ENCODE measurements around the gene MFNG.

The MFNG gene

DNA sequence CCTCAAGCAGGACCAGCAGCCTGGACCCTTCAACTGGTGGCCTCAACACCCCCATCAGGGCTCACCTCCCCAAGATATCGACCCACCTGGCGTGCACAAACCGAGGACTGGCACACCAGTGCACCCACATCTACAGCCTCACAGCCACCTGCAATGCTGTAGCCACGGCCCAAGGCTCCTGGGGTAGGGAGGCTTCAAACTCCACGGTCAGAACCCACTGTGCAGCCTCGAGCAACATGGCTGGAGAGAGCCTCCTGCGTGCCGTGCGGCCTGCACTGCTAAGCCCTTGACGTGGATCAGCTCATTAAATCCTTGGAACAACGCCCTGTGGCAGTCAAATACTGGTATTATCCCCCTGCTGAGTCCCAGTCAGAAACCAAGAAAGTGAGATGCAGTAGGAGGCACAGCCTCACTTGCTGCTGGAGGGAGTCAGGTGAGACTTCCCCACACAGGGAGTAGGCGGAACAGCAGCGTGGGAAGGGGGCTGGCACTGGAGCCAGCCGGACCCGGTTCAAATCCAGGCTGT is 28.4 kb upstream of the MFNG start (continued):
- TF ChIP-seq, protein P1, sequence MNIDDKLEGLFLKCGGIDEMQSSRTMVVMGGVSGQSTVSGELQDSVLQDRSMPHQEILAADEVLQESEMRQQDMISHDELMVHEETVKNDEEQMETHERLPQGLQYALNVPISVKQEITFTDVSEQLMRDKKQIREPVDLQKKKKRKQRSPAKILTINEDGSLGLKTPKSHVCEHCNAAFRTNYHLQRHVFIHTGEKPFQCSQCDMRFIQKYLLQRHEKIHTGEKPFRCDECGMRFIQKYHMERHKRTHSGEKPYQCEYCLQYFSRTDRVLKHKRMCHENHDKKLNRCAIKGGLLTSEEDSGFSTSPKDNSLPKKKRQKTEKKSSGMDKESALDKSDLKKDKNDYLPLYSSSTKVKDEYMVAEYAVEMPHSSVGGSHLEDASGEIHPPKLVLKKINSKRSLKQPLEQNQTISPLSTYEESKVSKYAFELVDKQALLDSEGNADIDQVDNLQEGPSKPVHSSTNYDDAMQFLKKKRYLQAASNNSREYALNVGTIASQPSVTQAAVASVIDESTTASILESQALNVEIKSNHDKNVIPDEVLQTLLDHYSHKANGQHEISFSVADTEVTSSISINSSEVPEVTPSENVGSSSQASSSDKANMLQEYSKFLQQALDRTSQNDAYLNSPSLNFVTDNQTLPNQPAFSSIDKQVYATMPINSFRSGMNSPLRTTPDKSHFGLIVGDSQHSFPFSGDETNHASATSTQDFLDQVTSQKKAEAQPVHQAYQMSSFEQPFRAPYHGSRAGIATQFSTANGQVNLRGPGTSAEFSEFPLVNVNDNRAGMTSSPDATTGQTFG (tag by site-specific recombination; IDR thresholded peaks at IDR 0.05; ENCODE audit: borderline replicate concordance), result no peak
- TF ChIP-seq GLI4 (tag by site-specific recombination; IDR thresholded peaks at IDR 0.05) (no peak), ZNF433 (tag by site-specific recombination; IDR thresholded peaks at IDR 0.05; ENCODE audit: low read depth) (no peak), ZNF768 (tag by site-specific recombination; IDR thresholded peaks at IDR 0.05) (peak; percentile 16; the same call in 1 of the 2 replicates), ZNF354C (tag by site-specific recombination; IDR thresholded peaks at IDR 0.05; ENCODE audit: borderline replicate concordance, low read depth) (no peak), MYNN (tag by site-specific recombination; IDR thresholded peaks at IDR 0.05; ENCODE audit: borderline replicate concordance) (no peak), ZNF600 (tag by site-specific recombination; IDR thresholded peaks at IDR 0.05) (0 out of 2 replicates have a peak, but pooled peaks have one; percentile 45), ZNF133 (tag by site-specific recombination; IDR thresholded peaks at IDR 0.05) (no peak), ZNF837 (tag by site-specific recombination; IDR thresholded peaks at IDR 0.05) (no peak), ZSCAN16 (tag by site-specific recombination; IDR thresholded peaks at IDR 0.05) (no peak), ZNF366 (tag by site-specific recombination; conservative IDR thresholded peaks at IDR 0.05) (no peak), ZNF324 (tag by site-specific recombination; IDR thresholded peaks at IDR 0.05) (no peak), IKZF3 (tag by site-specific recombination; IDR thresholded peaks at IDR 0.05) (peak; percentile 75), ZNF670 (tag by site-specific recombination; IDR thresholded peaks at IDR 0.05; ENCODE audit: low read depth) (no peak), ZNF843 (tag by site-specific recombination; IDR thresholded peaks at IDR 0.05) (no peak), ZXDB (tag by site-specific recombination; IDR thresholded peaks at IDR 0.05) (no peak), ZBTB21 (tag by site-specific recombination; IDR thresholded peaks at IDR 0.05) (no peak), ZNF132 (tag by site-specific recombination; IDR thresholded peaks at IDR 0.05; ENCODE audit: borderline replicate concordance) (no peak), ZNF121 (tag by site-specific recombination; IDR thresholded peaks at IDR 0.05) (no peak; the same call in 1 of the 2 replicates)
- TF ChIP-seq, protein P2, sequence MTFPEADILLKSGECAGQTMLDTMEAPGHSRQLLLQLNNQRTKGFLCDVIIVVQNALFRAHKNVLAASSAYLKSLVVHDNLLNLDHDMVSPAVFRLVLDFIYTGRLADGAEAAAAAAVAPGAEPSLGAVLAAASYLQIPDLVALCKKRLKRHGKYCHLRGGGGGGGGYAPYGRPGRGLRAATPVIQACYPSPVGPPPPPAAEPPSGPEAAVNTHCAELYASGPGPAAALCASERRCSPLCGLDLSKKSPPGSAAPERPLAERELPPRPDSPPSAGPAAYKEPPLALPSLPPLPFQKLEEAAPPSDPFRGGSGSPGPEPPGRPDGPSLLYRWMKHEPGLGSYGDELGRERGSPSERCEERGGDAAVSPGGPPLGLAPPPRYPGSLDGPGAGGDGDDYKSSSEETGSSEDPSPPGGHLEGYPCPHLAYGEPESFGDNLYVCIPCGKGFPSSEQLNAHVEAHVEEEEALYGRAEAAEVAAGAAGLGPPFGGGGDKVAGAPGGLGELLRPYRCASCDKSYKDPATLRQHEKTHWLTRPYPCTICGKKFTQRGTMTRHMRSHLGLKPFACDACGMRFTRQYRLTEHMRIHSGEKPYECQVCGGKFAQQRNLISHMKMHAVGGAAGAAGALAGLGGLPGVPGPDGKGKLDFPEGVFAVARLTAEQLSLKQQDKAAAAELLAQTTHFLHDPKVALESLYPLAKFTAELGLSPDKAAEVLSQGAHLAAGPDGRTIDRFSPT (tag by site-specific recombination; IDR thresholded peaks at IDR 0.05), result no peak
- TF ChIP-seq, protein P3, sequence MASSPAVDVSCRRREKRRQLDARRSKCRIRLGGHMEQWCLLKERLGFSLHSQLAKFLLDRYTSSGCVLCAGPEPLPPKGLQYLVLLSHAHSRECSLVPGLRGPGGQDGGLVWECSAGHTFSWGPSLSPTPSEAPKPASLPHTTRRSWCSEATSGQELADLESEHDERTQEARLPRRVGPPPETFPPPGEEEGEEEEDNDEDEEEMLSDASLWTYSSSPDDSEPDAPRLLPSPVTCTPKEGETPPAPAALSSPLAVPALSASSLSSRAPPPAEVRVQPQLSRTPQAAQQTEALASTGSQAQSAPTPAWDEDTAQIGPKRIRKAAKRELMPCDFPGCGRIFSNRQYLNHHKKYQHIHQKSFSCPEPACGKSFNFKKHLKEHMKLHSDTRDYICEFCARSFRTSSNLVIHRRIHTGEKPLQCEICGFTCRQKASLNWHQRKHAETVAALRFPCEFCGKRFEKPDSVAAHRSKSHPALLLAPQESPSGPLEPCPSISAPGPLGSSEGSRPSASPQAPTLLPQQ (tag by site-specific recombination; IDR thresholded peaks at IDR 0.05), result no peak
- TF ChIP-seq, protein P4, sequence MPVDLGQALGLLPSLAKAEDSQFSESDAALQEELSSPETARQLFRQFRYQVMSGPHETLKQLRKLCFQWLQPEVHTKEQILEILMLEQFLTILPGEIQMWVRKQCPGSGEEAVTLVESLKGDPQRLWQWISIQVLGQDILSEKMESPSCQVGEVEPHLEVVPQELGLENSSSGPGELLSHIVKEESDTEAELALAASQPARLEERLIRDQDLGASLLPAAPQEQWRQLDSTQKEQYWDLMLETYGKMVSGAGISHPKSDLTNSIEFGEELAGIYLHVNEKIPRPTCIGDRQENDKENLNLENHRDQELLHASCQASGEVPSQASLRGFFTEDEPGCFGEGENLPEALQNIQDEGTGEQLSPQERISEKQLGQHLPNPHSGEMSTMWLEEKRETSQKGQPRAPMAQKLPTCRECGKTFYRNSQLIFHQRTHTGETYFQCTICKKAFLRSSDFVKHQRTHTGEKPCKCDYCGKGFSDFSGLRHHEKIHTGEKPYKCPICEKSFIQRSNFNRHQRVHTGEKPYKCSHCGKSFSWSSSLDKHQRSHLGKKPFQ (tag by site-specific recombination; IDR thresholded peaks at IDR 0.05), result peak; percentile 72
- TF ChIP-seq, protein P5, sequence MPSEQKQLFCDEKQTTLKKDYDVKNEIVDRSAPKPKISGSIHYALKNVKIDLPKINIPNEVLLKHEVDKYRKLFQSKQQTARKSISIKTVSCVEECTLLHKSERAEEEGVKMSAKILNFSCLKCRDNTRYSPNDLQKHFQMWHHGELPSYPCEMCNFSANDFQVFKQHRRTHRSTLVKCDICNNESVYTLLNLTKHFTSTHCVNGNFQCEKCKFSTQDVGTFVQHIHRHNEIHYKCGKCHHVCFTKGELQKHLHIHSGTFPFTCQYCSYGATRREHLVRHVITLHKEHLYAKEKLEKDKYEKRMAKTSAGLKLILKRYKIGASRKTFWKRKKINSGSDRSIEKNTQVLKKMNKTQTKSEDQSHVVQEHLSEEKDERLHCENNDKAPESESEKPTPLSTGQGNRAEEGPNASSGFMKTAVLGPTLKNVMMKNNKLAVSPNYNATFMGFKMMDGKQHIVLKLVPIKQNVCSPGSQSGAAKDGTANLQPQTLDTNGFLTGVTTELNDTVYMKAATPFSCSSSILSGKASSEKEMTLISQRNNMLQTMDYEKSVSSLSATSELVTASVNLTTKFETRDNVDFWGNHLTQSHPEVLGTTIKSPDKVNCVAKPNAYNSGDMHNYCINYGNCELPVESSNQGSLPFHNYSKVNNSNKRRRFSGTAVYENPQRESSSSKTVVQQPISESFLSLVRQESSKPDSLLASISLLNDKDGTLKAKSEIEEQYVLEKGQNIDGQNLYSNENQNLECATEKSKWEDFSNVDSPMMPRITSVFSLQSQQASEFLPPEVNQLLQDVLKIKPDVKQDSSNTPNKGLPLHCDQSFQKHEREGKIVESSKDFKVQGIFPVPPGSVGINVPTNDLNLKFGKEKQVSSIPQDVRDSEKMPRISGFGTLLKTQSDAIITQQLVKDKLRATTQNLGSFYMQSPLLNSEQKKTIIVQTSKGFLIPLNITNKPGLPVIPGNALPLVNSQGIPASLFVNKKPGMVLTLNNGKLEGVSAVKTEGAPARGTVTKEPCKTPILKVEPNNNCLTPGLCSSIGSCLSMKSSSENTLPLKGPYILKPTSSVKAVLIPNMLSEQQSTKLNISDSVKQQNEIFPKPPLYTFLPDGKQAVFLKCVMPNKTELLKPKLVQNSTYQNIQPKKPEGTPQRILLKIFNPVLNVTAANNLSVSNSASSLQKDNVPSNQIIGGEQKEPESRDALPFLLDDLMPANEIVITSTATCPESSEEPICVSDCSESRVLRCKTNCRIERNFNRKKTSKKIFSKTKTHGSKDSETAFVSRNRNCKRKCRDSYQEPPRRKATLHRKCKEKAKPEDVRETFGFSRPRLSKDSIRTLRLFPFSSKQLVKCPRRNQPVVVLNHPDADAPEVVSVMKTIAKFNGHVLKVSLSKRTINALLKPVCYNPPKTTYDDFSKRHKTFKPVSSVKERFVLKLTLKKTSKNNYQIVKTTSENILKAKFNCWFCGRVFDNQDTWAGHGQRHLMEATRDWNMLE (tag by site-specific recombination; conservative IDR thresholded peaks at IDR 0.05; ENCODE audit: low read depth), result no peak
- TF ChIP-seq, protein P6, sequence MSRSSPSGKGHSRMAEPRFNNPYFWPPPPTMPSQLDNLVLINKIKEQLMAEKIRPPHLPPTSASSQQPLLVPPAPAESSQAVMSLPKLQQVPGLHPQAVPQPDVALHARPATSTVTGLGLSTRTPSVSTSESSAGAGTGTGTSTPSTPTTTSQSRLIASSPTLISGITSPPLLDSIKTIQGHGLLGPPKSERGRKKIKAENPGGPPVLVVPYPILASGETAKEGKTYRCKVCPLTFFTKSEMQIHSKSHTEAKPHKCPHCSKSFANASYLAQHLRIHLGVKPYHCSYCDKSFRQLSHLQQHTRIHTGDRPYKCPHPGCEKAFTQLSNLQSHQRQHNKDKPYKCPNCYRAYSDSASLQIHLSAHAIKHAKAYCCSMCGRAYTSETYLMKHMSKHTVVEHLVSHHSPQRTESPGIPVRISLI (tag by site-specific recombination; IDR thresholded peaks at IDR 0.05), result no peak
- TF ChIP-seq, protein P7, sequence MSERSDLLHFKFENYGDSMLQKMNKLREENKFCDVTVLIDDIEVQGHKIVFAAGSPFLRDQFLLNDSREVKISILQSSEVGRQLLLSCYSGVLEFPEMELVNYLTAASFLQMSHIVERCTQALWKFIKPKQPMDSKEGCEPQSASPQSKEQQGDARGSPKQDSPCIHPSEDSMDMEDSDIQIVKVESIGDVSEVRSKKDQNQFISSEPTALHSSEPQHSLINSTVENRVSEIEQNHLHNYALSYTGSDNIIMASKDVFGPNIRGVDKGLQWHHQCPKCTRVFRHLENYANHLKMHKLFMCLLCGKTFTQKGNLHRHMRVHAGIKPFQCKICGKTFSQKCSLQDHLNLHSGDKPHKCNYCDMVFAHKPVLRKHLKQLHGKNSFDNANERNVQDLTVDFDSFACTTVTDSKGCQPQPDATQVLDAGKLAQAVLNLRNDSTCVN (tag by site-specific recombination; optimal IDR thresholded peaks at IDR 0.05), result no peak
